Endothelial cell of umbilical vein (primary cell): ENCODE measurements around the gene CZIB. TPM values are rescaled to one million over a fixed set of nuclear protein-coding genes. Genes with fewer than 3 reads are reported as not detected.
A peak's percentile ranks its signal among the peaks of the same experiment; 100 is the strongest.

Source experiments
- Bru-seq: library from RNA; stranded (reverse); fragments of 400-500 nt; gene quantifications from one replicate; lab custom pipeline; 2021; lab: Mats Ljungman, UMichigan
- BruChase-seq, 2 experiments: library from RNA; stranded (reverse); fragments of 400-500 nt; gene quantifications; one replicate each; lab custom pipeline; 2021; lab: Mats Ljungman, UMichigan
- BruUV-seq: library from RNA; stranded (reverse); fragments of 400-500 nt; replicated peaks from 2 replicates; lab custom pipeline; 2021; lab: Mats Ljungman, UMichigan
- CTCF ChIA-PET: fragments of 300-600, 350-600 bp; sonication (Branson Sonifier 250); formaldehyde crosslinking; loops from one replicate; lab custom pipeline; 2021; ENCODE audit warnings: antibody characterized with exemption, inconsistent platforms; lab: Charles Lee
- POLR2A ChIA-PET: fragments of 300-600, 350-600 bp; sonication (Branson Sonifier 250); formaldehyde crosslinking; loops from one replicate; lab custom pipeline; 2021; ENCODE audit warnings: antibody characterized with exemption, inconsistent platforms; lab: Charles Lee
- DNase-seq: peaks from one replicate; pipeline ENCODE4 v3.0.0-alpha.2; 2011; ENCODE audit warnings: low read depth, low spot score
- FAIRE-seq: peaks from 2 replicates; lab custom pipeline; 2011; peaks lifted over from hg19 to GRCh38; lab: Jason Lieb, UNC
- H2AFZ ChIP-seq: 2 replicates; pipeline ENCODE4 v1.6.0; 2012; ENCODE audit warnings: low read depth, low read length, control low read depth, inconsistent platforms
- H3K27ac ChIP-seq: 2 replicates; pipeline ENCODE4 v1.5.1; 2011; ENCODE audit warnings: low read depth, mild to moderate bottlenecking, control low read depth, low read length, moderate library complexity; ENCODE audit not compliant: insufficient read depth
- H3K27me3 ChIP-seq, 2 experiments: 2 replicates each; pipeline versions ENCODE4 v1.6.0 to v1.6.1; 2011; ENCODE audit warnings: low read length in 2 of 2, mixed read lengths in 1 of 2; ENCODE audit not compliant: control insufficient read depth in 2 of 2, insufficient read depth in 2 of 2
- H3K36me3 ChIP-seq, 2 experiments: 2 replicates in 1 of 2; 3 replicates in 1 of 2; pipeline ENCODE4 v1.5.1; 2011; ENCODE audit warnings: low read length in 2 of 2, mild to moderate bottlenecking in 1 of 2, moderate library complexity in 1 of 2; ENCODE audit not compliant: control insufficient read depth in 2 of 2, insufficient read depth in 2 of 2; ENCODE audit errors: extremely low read depth in 1 of 2
- H3K4me1 ChIP-seq: 3 replicates; pipeline ENCODE4 v1.5.1; 2011; ENCODE audit warnings: mild to moderate bottlenecking, low read length; ENCODE audit not compliant: control insufficient read depth, insufficient read depth; ENCODE audit errors: extremely low read depth
- H3K4me2 ChIP-seq: 2 replicates; pipeline ENCODE4 v1.6.1; 2011; ENCODE audit warnings: low read length, control low read depth, mixed read lengths; ENCODE audit not compliant: insufficient read depth
- H3K4me3 ChIP-seq, 3 experiments: fragments of 200-600 bp in 1 of 3; sonication (generic), shearing (Covaris generic) in 1 of 3; replicated peaks in 1 of 3; 2 replicates each; pipeline ENCODE4 v1.5.1; 2011 to 2016; ENCODE audit warnings: control low read depth in 3 of 3, low read length in 3 of 3, mild to moderate bottlenecking in 2 of 3, inconsistent platforms in 1 of 3, low read depth in 1 of 3, moderate library complexity in 1 of 3; ENCODE audit not compliant: insufficient read depth in 1 of 3
- H3K79me2 ChIP-seq: 2 replicates; pipeline ENCODE4 v1.6.0; 2012; ENCODE audit warnings: low read length, inconsistent platforms; ENCODE audit not compliant: control insufficient read depth, insufficient read depth
- H3K9ac ChIP-seq: replicated peaks from 2 replicates; pipeline ENCODE3; 2011; ENCODE audit warnings: low read length, control low read depth; ENCODE audit not compliant: insufficient read depth; ENCODE audit errors: extremely low read depth
- H3K9me1 ChIP-seq: replicated peaks from 3 replicates; pipeline ENCODE4 v1.6.0; 2011; ENCODE audit warnings: mild to moderate bottlenecking, low read length; ENCODE audit not compliant: control insufficient read depth, insufficient read depth; ENCODE audit errors: extremely low read depth
- H3K9me3 ChIP-seq: replicated peaks from 2 replicates; pipeline ENCODE4 v1.5.1; 2012; ENCODE audit warnings: low read length, inconsistent platforms; ENCODE audit not compliant: control insufficient read depth, insufficient read depth
- H4K20me1 ChIP-seq: replicated peaks from 2 replicates; pipeline ENCODE3; 2011; ENCODE audit warnings: mild to moderate bottlenecking, low read length; ENCODE audit not compliant: control insufficient read depth, insufficient read depth; ENCODE audit errors: extremely low read depth
- CTCF ChIP-seq, 2 donors: IDR thresholded peaks; 1 replicate in 1 of 2; 2 replicates in 1 of 2; pipeline ENCODE4 v1.5.1; 2011; ENCODE audit warnings: low read length in 2 of 2, mild to moderate bottlenecking in 2 of 2, moderate library complexity in 2 of 2, control low read depth in 1 of 2, inconsistent platforms in 1 of 2, low read depth in 1 of 2; ENCODE audit not compliant: insufficient read depth in 1 of 2; ENCODE audit errors: extremely low read depth in 1 of 2
- EZH2 ChIP-seq: IDR thresholded peaks from 2 replicates; pipeline ENCODE4 v1.6.1; 2012; ENCODE audit warnings: borderline replicate concordance, low read depth, mild to moderate bottlenecking, moderate library complexity, low read length, inconsistent platforms; ENCODE audit not compliant: severe bottlenecking
- FOS ChIP-seq: IDR thresholded peaks from 2 replicates; pipeline ENCODE4 v1.6.1; 2011; ENCODE audit warnings: mild to moderate bottlenecking, low read length, moderate library complexity, borderline replicate concordance; ENCODE audit not compliant: insufficient read depth
- GATA2 ChIP-seq: IDR thresholded peaks from 2 replicates; pipeline ENCODE4 v1.7.0; 2011; ENCODE audit warnings: low read depth, mild to moderate bottlenecking, moderate library complexity, mixed read lengths, low read length; ENCODE audit not compliant: insufficient read length, insufficient read depth
- MYC ChIP-seq: IDR thresholded peaks from one replicate; pipeline ENCODE4 v1.6.1; 2011; ENCODE audit warnings: mild to moderate bottlenecking, low read depth, low read length
- POLR2A ChIP-seq: IDR thresholded peaks from 2 replicates; pipeline ENCODE4 v1.6.1; 2012; ENCODE audit warnings: low read depth, mild to moderate bottlenecking, control low read depth, low read length
- POLR2AphosphoS5 ChIP-seq: IDR thresholded peaks from 2 replicates; pipeline ENCODE4 v1.6.1; 2012; ENCODE audit warnings: low read depth, mild to moderate bottlenecking, control low read depth, low read length, moderate library complexity; ENCODE audit not compliant: insufficient read depth
- dilution Hi-C: fragments of 300-500 bp; cut with MboI; formaldehyde crosslinking; loops from one replicate; pipeline ENCODE4 v1.15.0; 2019; ENCODE audit warnings: low sequenced_read_pairs; ENCODE audit not compliant: extremely low pct_ligation_motif_present
- intact Hi-C: fragments of 100-400 bp; cut with micrococcal nuclease; formaldehyde crosslinking; loops from one replicate; pipeline ENCODE4 v1.10.0; 2022
- long read RNA-seq: library from polyadenylated mRNA; stranded (forward); transcript quantifications from one replicate; pipeline ENCODE4 v2.0.0, GENCODE V29; 2021
- polyA minus RNA-seq, 3 experiments: library from RNA; depleted of rRNA, polyadenylated mRNA; stranded (reverse); fragments of >200 nt; gene quantifications; 1 replicate in 1 of 3; 2 replicates in 2 of 3; pipeline ENCODE4 v1.2.3, GENCODE V29; 2011
- polyA plus RNA-seq, 4 experiments: library from polyadenylated mRNA; depleted of rRNA in 3 of 4; stranded (reverse) in 3 of 4; unstranded in 1 of 4; fragments of >200 nt; gene quantifications; 2 replicates each; pipeline versions ENCODE4 v1.2.1 to v1.2.3, GENCODE V29; 2011 to 2012; ENCODE audit warnings: missing spikeins in 1 of 4
- total RNA-seq: library from RNA; stranded (reverse); gene quantifications from 2 replicates; pipeline ENCODE4 v1.2.3, GENCODE V29; 2021
- TF ChIP-seq, protein P1 (sequence below): IDR thresholded peaks from 2 replicates; pipeline ENCODE4 v1.6.1; 2011; ENCODE audit not compliant: insufficient read depth, insufficient read length

Gene CZIB
- 58.7 and 60.1 TPM in 2 replicates for total RNA-seq
- 62.8 and 65.9 TPM in 2 replicates for polyA plus RNA-seq
- polyA plus RNA-seq (2011; cell fraction: cytosol; rRNA removed) = 85.9 and 97.2 TPM in 2 replicates
- 94.4 and 117 TPM in 2 replicates for polyA plus RNA-seq (2011; cell fraction: nucleus; rRNA removed)
- 61.6 and 69.7 TPM in 2 replicates for polyA plus RNA-seq (2012)
- polyA minus RNA-seq = 35.9 and 39.1 TPM in 2 replicates
- 6.9 TPM for polyA minus RNA-seq (2011; cell fraction: cytosol; rRNA and poly(A)+ RNA removed)
- polyA minus RNA-seq (2011; cell fraction: nucleus; rRNA and poly(A)+ RNA removed) = 26.0 and 28.1 TPM in 2 replicates
- Bru-seq, nascent RNA = percentile 70 among the genes with signal in this experiment
- BruChase-seq, experiment 1, labeled RNA remaining after a 6-hour chase = percentile 73 among the genes with signal in this experiment
- percentile 80 among the genes with signal in this experiment for BruChase-seq, experiment 2, labeled RNA remaining after a 2-hour chase
- long read RNA-seq, transcript C1orf123-202 (7 exons, 1,009 nt) = minor isoform, 9 of 141 reads
- long read RNA-seq, transcript C1orf123-201 (8 exons, 1,085 nt) = major isoform, 106 of 141 reads
- long read RNA-seq, partial matches to known transcripts = 2 of 141 reads
- long read RNA-seq, other reads (novel, unspliced or antisense) = 22 of 141 reads

GRCh38 chr1:53220171-53220961, at the start of gene CZIB:
TSS of gene CZIB (minus strand) at chr1:53220634. CDS start at chr1:53220575, 59 bp downstream.
- Histone ChIP-seq H3K4me1 (peaks cover 19% of the 10 kb centered on the region), H3K79me2 (peaks cover 11% of the 10 kb centered on the region), H4K20me1 (no peaks in the 10 kb centered on the region), H3K4me3 (peak within 1 kb of the TSS; percentile 81 to 94 (median 83)), H2AFZ (peak within 1 kb of the TSS; percentile 98), H3K4me2 (peak within 1 kb of the TSS; percentile 88), H3K9me1 (no peaks in the 10 kb centered on the region), H3K27ac (peak within 1 kb of the TSS; percentile 54), H3K9me3 (no peaks in the 10 kb centered on the region), H3K36me3 (peaks cover 0 to 5% of the 10 kb centered on the region in 2 experiments), H3K9ac (peak within 1 kb of the TSS; percentile 85), H3K27me3 (no peaks in the 10 kb centered on the region)
- dilution Hi-C loops = no loop called here
- no TSS peak for BruUV-seq
- peak; percentile 69 for FAIRE-seq
- DNase-seq = peak; percentile 93
- CTCF ChIA-PET = no interaction called here
- intact Hi-C loops = loop anchor here (1.0 kb wide), 2 partner anchors 18 to 24 kb away; partner anchors contain the start of genes CPT2 and MAGOH
- POLR2A ChIA-PET = no interaction called here
- TF ChIP-seq CTCF (IDR thresholded peaks at IDR 0.05; ENCODE audit: extremely low read depth in 1 of 2, insufficient read depth in 1 of 2, low read depth in 1 of 2, low read length in 2 of 2) (no peak), EZH2 (no peak), GATA2 (no peak), FOS (peak; percentile 14), MYC (peak; percentile 80), POLR2AphosphoS5 (peak; percentile 96), POLR2A (peak; percentile 89)
- TF ChIP-seq, protein P1, sequence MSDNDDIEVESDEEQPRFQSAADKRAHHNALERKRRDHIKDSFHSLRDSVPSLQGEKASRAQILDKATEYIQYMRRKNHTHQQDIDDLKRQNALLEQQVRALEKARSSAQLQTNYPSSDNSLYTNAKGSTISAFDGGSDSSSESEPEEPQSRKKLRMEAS = peak; percentile 21
